Activated naive CD4-positive, alpha-beta T cell (primary cell): ENCODE data around the gene SPON1.
"Not testable (repeated sequence)": the region's sequence is repeated elsewhere in the genome, so short reads cannot be mapped to it uniquely, and the experiment has no call there.

Experiments
- DNase-seq, 4 experiments: peaks; one replicate each; lab custom pipeline; 2025; lab: John Stamatoyannopoulos, UW

Gene SPON1

DNA sequence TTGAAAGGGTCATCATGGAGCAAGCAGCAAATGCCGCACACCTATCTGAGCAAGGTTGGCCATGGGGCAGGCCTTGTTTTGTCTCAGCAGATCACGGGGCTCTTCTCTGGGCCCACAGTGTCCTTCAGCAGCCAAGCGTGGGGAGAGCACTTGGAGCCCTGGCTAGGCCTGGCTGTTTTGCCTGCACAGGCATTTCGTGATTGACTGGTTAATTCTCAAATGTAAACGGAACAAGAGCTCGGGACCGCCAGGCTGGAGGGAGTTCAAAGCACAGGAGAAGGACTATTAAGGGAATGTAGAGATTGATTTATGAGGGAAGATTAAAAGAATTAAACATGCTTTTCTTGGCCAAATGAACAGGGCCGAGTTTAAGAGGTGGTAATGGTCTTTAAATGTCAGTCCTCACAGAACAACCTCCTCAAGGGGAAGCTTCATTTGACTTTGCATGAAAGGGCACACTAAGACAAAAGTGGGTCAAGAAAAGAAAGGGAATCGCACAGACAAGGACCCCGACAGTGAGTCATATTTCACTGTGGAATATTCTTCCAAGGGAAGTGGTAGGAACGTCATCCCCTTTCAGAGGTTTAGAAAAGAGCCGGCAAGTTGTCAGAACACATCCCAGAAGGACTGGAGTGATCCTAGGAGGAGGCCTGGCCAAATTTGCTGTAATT is 20.7 kb downstream of the SPON1 start:
- DNase-seq = no peak

DNA sequence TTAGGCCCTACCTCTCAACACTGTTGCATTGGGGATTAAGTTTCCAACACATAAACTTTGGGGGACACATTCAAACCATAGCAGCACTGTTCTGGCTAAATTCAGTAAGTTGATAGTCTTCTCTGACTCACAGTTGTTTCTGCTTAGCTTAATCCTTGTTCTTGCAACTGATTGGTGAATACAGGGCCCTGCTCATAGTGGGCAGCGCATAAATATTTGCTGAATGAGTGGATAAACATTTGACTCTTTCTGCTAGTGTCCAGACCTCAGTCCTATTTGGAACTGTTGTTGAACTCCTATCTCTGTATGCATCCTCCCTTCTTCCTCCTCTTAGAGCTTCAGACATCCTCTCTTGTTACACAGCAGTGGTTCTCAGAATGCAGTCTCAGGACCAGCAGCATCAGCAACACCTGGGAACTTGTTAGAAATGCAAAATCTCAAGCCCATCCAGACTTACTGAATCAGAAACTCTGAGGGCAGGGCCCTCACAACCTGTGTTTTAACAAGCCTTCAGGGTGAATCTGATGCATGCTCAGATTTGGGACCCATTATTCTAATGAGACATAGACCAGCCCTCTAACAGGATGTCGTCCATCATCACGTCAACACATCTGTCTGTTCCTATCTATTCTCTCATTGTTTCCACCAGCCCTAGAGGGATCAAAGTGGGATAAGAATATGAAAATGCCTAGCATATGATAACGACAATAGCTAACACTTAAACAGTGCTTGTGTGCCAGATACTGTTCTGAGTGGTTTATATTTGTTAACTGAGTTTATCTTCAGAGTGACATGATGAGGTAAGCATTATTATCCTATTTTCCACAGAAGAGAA is 22.3 kb downstream of the SPON1 start:
- no peak for DNase-seq

DNA sequence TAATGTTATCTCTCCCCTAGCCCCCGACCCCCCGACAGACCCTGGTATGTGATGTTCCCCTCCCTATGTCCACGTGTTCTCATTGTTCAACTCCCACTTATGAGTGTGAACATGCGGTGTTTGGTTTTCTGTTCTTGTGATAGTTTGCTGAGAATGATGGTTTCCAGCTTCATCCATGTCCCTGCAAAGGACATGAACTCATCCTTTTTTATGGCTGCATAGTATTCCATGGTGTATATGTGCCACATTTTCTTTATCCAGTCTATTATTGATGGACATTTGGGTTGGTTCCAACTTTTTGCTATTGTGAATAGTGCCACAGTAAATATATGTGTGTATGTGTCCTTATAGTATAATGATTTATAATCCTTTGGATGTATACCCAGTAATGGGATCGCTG is 24.2 kb downstream of the SPON1 start:
- DNase-seq = not testable (repeated sequence)

DNA sequence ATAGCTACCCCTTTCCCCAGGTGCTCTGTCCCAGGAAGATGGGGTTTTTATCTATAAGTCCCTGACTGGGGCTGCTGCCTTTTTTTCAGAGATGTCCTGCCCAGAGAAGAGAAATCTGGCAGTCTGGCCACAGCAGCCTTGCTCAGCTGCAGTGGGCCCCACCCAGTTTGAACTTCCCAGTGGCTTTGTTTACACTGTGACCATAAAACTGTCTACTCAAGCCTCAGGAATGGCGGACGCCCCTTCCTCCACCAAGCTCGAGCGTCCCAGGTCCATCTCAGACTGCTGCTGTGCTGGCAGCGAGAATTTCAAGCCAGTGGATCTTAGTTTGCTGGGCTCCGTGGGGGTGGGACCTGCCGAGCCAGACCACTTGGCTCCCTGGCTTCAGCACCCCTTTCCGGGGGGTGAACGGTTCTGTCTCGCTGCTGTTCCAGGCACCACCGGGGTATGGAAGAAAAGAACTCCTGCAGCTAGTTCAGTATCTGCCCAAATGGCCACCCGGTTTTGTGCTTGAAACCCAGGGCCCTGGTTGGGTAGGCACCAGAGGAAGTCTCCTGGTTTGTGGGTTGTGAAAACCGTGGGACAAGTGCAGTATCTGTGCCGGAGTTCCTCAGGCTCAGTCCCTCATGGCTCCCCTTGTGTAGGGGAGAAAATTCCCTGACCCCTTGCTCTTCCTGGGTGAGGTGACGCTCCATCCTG is 29.8 kb downstream of the SPON1 start:
- not testable (repeated sequence) for DNase-seq

DNA sequence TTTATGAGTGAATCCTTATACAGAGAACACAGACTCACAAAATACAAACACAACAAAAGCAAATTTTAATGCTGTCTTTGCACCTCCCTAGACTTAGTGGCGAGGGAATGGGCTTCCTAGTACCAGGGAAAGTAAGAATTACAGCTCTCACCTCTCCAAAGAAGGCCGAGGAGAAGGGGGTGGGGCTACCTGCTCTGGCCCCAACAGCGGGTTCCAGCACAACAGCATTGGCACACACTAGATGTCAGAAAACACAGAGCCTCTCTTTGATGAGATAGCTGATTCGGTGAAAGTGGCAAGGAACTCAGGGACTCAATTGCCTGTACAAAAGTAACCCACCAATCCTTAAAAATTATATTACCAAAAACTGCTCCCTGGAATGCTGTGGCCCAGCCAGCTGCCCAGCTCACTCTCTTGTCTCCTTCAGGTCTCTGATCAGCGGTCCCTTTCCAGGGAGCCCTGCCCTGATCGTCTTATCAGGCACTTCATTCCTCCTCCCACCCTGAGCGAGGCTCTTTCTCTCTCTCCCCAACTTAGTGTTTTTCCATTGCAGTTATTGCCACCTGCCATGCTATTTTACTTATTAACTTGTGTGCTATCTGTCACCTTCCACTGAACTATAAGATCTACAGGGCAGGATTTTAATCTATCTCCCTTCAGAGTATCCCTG is 30.7 kb downstream of the SPON1 start:
- no peak for DNase-seq

DNA sequence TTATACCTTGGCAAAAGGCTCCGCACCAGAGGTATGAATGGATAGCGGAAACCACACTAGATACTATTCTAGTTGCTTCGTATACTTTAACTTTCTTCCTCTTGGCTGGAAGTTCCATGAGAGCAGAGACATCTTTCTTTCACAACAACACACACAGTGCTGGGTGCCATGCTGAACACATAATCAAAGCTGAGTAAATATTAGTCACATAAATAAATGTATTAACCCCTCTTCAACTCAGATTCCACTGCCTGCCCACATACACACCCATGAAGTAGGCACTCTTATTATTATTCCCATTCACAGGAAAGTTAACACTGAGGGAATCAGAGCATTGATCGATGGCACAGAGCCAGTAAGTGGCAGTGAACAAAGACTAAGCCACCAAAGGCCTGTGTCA is 35.4 kb downstream of the SPON1 start:
- no peak for DNase-seq

DNA sequence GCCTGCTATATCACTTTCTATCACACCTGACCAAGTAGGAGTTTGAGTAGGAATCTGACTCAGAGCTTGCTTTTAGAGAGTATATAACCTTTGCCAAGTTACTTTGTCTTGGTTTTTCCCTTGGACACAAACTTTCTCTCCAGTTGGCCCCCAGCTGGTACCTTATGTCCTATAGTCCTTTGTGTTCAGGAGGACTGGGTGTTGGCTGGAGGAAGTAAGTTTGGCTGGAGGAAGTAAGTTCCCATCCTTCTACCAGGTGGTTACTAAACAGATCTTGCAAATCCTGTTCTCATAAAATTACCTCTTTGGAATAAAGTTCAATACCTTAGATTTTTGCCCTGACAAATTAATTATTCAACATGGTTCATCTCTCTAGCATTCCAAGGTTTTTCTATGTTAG is 37.2 kb downstream of the SPON1 start:
- DNase-seq = no peak

DNA sequence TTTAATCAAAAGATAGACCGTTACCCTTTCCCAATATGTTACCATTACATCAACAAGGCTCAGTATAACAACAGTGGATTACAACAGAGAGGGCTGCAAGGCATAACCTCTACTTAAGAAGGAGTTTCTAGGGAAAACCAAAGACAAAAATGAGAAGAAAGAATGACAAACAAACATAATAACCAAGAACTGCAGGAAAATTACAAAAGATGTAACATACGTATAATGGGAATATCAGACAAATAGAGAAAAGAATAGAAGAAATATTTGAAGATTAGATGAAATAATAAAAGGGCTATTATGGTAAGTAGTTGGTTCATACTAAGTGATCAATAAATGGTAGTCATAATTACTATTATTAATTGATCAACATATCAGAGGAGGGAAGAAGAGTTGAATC is 39.1 kb downstream of the SPON1 start:
- no peak for DNase-seq

DNA sequence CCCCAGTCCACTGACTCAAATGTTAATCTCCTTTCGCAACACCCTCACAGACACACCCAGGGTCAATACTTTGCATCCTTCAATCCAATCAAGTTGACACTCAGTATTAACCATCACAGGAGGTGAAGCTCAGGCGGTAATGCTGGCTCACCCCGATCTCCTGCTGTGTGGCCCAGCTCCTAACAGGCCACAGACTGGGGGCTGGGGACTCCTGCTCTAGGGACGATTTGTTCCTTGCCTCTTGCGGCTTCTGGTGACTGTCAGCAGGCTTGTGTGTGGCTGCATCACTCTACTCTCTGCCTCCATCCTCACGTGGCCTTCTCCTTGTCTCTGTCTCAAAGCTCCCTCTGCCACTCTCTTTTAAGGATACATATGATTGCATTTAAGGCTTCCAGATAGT is 45.0 kb downstream of the SPON1 start:
- DNase-seq = no peak

DNA sequence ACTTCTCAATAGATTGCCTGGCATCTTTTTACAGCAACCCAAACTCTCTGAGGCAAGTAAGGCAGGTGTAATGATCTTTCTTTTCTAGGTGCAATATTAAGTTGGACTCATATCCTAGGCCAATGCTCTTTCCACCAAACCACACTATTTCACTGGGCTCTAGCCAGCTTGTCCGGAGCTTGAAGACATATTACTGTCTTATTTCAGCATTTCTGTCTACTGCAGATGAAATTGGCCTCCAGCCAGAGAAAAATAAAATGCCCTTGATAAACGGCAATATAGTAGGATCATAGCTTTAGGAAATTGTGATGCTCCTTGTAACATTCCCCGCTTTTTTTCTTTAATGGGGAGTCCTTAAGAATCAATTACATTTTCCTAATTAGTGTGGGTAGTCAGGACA is 48.1 kb downstream of the SPON1 start:
- no peak for DNase-seq

DNA sequence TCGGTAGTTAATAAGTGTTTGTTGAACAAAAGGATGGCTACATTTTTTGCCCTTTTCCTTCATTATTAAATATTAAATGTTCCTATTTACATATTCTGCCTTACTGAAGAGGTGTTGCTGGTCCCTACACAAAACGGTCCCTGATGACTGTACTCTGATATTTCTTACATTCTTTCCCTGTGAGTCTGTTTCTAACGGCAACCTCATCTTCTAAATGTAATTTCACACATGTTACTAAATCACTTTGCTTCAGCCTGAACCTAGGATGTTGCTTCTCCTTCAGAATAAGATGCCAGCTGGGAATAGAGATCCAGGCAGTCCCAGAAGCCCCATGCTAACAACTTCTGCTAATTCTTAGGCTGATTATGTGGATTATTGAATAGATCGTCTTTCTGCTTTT is 50.3 kb downstream of the SPON1 start:
- no peak for DNase-seq

DNA sequence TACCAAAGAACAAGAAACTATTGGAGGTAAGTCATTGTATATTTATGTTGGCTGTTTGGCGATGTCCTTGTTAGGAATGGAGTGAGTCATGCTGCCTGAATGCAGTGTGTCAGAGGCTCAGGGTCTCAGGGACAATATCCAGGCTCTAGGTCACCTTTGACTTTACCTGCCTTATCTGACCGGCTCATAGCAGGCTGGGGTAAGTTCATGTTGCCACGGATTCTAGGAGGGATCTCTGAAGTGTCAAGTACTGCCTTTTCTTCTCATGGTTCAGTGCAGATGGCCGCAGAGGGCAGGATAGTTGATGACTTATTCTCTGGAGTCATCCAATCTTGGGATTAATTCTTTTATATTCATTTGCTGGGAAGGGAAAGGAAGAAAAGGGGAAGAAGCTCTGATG is 53.2 kb downstream of the SPON1 start:
- no peak for DNase-seq

DNA sequence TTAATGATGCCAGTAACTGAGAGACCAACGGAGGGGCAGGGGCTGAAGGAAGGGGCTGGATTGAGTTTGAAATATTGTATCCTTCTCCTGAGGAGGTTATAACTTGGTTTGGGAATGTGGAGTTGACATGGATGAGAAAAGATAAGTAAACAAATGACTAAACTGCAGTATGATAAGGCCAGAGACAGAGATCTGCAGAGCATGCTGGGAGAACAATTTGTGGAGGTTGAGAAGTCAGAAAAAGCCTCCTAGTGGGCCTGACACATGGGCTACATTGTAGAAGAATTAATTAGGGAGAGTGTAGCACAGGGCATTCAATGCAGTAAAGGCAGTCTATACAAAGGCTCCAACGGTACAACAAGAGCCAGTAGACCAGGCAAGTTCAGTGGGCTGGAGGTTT is 55.9 kb downstream of the SPON1 start:
- DNase-seq = no peak

DNA sequence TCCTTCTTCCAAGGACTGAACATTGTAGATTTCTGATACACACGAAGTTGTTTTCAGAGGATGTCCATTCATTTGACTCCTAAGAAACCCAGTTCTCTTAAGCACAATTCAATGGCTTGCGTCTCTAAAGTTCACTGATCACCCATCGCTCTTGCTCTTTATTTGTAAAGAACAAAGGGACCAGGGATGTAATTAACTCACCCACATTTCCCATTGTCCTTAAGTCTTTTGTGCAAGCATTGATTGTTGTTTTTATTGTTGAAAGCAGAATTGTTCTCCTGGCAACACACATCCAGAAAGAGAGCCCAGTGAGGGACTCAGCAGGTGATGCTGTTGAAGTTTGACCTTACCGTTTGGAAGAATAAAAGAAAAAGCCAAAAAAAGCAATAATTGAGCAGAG is 59.2 kb downstream of the SPON1 start:
- DNase-seq = no peak

DNA sequence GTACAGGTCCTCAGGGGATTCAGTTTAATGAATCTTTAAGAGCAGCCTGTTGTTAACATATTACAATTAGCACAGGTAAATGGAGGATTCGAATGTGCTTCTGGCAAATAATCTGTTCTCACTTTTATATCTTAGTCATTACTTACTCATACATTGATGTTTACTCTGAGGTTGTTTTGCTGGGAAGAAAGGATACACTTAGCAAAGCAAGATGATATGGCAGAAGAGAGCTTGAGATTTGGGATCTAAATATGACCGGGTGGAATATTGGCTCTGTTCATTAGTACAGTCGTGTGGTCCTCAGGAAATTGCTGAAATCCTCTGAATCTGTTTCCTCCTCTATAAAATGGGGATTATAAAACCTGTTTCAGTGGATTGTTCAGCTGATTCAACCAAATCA is 59.7 kb downstream of the SPON1 start:
- DNase-seq = no peak

DNA sequence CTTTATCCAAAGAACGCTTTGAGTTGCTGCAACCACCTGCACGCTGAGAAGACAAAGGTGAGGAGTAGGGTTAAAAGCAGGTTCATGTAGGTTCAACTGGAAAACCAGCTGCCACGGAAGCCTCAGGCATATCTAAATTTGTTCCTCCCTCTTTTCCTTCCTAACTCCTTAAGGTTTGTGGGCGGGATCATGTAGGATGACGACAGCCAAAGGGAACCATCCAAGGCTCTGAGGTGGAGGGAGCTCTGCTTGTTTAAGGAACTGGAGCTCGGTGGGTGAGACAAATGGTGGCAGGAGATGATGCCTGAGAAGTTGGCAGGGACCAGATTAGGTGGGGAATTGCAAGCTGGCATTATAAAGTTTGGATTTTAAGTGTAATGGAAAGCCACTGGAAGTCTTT is 60.3 kb downstream of the SPON1 start:
- DNase-seq = no peak

DNA sequence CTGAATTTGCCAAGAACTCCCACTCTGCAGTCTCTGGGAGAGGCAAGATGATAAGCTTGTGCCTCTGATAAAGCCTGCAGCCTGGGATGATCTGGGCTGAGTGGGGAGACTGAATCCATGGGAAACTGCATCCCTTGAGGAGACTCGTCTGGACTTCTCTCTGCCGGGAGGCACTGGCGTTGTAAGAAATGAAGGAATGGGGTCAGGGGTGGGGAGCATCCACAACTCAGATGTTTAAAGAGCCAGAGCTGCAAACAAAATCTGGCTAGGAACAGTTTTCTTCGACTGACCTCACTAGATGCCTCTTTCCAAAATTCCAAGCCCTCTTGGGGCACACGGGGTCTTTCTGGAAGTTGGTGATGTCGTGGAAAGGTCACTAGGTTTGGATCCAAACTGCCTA is 64.4 kb downstream of the SPON1 start:
- DNase-seq = no peak

DNA sequence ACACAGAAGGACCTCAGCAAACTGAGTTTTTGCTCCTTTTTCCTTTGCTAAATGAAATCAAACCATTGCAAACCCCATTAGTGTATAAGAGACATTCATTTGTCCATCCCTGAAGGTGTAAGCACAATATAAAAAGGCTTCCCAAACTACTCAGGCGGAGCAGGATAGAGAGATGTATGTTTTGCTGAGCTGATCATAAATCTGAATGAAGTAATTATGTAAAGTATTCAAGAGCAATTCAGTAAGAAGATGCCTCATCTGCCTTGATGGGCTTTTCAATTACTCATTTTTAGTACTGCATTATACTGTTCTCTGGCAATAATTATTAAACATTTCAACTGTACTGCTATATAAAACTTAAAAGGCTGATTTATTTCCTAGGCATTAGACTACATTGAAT is 65.0 kb downstream of the SPON1 start:
- no peak for DNase-seq

DNA sequence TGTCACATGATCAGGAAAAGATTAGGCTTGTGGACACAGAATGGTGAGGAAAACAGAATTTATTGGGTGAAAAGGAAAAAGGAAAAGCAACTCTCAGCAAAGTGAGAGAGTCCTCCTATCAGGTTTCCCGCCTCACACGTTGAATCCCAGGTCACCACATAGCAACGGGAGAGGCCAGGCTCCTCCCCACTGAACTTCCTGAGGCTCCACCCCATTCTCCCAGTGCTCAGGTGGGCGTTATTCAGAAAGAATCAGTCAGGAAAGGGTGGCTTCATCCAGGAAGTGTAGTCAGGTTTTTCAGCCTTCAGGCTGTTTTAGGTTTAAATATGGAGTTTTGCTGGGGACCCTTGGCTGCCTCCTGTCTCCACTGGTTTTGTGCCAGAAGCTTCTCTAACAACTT is 66.9 kb downstream of the SPON1 start:
- no peak for DNase-seq

DNA sequence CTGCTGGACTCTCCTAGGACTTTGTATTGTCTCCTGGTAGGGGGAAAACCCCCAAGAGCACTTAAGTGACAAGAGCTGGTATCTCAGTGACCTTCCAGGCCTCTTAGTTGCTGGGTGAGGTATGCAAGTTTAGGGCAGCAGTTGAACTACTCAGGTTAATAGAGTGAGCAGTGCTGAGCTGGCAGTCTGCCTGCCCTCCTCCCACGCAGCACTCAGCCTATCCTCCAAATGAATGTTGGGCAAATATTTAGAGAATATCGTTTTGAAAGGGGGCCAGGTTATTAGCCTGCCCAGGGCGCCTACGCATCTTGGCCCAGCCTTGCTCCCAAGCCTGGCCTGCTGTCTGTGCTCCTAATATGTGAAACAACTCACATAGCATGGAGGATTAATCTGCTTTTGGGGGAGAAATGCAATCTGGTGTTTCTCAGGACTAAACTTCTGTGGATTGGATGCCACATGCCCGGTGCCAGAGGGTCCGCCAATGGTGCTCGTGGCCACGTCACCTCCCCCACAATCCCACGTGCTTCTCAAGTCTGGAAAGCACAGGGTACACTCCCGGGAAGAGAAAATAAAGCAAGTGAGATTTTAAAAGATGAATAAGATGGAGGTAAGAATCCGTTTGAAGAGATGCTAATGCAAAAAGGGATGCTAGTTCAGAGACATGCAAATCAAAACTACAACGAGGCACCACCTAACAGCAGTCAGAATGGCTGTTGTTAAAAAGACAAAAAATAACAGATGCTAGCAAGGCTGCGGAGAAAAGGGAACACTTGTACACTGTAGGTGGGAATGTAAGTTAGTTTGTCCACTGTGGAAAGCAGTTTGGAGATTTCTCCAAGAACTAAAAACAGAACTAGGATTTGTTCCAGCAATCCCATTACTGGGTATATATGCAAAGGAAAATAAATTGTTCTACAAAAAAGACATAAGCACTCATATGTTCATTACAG is 67.7 kb downstream of the SPON1 start:
- no peak for DNase-seq

DNA sequence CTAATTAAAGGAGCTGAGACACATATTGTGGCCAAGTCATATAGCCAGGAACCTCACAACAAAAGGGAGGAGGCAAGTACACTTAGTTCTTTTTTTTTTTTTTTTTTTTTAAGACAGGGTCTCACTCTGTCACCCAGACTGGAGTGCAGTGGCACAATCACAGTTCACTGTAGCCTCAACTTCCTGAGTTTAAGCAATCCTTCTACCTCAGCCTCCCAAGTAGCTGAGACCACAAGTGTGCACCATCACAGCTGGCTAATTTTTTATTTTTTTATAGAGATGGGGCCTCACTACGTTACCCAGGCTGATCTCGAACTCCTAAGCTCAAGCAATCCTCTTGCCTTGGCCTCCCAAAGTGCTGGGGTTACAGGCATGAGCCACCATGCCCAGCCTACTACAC is 73.0 kb downstream of the SPON1 start:
- not testable (repeated sequence) for DNase-seq
